ENCODE results near the gene YDJC.
A peak's percentile ranks its signal among the peaks of the same experiment; 100 is the strongest.
"Not testable (repeated sequence)": the region's sequence is repeated elsewhere in the genome, so short reads cannot be mapped to it uniquely, and the experiment has no call there.

Gene YDJC

GRCh38 chr22:21629255-21630149, at the start of gene YDJC:
Gene YDJC (minus strand): TSS chr22:21630022. CDS start chr22:21630014, 8 bp downstream.
- peak; percentile 97 for DNase-seq

- DNase-seq = no peak
Observed at GRCh38 chr22:21679383-21679782, 49.6 kb upstream of the YDJC start.

DNA sequence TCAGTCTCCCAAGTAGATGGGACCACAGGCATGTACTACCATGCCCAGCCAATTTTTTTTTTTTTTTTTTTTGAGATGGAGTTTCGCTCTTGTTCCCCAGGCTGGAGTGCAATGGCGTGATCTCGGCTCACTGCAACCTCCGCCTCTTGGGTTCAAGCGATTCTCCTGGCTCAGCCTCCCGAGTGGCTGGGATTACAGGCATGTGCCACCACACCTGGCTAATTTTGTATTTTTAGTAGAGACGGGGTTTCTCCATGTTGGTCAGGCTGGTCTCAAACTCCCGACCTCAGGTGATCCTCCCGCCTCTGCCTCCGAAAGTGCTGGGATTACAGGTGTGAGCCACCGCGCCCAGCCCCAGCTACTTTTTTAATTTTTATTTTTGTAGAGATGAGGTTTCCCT, 49.0 kb upstream of the YDJC start:
- not testable (repeated sequence) for DNase-seq

GRCh38 chr22:21677606-21678443, 48.0 kb upstream of the YDJC start:
- no peak for DNase-seq

GRCh38 chr22:21674638-21675245, 44.9 kb upstream of the YDJC start:
- DNase-seq = no peak

DNA sequence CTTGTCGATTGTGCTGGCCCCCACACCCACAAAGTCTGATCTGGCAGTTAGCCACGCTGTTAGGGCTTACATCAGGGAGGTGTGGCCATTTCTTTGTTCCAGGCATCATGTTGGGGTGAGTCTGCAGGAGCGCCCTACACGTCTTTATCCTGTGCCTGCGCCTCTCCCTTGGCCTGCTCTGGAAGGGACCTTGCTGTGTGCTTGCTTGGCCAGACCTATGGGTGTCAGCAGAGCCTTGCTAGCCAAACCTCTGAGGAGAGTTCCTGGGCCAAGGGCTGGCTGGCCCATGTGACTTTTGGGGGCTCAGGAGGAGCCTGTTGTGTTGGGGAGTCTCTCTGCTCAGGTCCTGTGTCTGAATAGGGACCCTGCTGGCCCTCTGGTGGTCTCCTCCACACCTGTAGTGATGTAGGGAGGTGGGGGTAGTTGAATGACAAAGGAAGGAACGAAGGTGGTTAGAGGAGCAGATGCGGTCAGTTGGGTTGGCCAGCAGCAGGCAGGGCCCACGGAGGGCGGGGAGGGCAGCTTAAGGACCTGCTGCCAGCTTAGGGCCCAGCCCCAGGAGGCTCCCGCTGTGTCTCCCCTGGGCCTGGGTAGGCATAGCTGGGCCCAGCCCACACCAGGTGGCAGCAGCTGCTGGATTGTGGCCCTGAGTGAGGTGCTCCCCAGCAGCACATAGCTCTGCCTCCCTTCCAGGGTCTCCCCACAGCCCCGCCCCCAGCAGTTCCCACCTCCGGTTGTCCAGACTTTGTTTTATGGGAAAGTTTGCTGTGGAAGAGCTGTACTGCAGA, 43.9 kb upstream of the YDJC start:
- no peak for DNase-seq

DNA sequence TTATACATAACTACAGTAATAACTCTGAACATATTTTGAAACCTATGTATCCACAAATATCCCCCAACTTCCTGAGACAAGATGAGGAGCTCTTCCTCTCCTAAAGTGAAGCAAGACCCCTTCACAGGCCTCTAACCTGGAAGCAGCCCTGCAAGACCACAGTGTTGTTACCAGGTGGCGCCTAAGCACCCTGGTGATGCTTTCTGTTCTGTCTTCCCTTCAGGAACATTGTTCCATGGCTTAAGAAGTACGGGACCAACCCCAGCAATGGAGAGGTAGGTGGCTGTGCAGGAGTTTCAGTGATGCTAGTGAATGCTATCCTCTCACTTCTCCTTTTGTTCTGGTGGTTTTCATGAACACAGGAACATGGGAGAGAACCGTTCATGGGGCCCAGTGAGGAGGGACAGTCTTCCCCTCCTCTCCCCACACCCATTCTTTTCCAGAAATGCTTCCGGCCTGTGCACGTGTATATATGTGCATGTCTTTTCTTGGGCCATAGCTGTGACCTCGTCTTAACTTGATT, 42.3 kb upstream of the YDJC start:
- DNase-seq = no peak

DNA sequence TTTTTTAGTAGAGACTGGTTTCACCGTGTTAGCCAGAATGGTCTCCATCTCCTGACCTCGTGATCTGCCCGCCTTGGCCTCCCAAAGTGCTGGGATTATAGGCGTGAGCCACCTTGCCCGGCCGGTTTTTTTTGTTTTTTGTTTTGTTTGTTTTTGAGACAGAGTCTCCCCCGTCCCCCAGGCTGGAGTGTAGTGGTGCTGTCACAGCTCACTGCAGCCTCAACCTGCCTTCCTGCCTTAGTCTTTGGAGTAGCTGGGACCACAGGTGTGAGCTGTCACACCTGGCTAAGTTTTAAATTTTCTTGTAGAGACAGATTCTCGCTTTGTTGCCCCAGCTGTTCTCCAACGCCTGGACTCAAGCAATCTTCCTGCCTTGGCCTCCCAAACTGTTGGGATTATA, 39.2 kb upstream of the YDJC start:
- no peak for DNase-seq

GRCh38 chr22:21666786-21667185, 37.0 kb upstream of the YDJC start:
- DNase-seq = no peak

DNA sequence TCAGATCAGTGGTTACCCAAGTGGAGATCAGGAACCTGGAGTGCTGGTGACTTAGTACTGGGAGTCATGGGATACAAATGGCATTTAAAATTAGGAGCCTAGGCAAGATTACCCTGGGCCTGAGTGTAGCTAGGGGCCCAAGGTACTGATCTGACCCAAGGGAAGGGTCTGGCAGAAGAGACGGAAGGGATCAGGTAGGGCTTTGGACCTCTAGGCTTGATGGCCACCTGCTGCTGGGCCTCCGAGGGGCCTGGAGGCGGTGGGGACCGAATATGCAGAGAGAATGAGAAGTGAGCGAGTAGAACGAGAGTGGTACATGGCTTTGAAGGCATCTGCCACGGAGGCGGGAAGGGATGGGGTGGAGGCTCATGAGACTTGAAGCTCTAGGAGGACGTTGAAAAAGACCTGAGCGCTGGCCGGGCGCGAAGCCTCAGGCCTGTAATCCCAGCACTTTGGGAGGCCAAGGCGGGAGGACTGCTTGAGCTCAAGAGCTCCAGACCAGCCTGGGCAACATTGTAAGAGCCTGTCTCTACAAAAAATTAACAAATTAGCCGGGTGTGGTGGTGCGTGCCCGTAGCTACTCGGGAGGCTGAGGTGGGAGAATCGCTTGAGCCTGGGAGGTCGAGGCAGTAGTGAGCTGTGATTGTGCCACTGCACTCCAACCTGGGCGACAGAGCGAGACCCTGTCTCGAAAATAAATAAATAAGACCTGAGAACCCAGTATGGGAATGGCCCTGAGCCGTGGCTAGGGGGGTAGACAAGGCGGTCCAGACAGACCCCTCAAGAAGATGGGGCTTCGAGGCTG, 35.4 kb upstream of the YDJC start:
- DNase-seq = no peak

DNA sequence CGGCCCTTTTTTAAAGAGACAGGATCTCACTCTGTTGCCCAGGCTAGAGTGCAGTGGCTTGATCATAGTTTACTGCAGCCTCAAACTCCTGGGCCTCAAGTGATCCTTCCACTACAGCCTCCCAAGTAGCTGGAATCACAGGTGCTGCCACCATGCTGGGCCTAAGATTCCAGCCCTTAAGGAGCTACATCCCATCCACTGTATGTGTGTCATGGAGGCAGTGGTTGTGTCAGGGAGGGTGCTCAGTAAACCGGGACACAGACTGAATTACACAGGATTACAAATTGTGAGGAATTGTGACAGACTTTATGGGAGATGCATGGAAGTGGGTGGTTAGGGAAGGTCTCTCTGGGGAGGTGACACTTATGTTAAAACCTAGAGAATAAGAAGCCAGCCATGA, 33.9 kb upstream of the YDJC start:
- no peak for DNase-seq

DNA sequence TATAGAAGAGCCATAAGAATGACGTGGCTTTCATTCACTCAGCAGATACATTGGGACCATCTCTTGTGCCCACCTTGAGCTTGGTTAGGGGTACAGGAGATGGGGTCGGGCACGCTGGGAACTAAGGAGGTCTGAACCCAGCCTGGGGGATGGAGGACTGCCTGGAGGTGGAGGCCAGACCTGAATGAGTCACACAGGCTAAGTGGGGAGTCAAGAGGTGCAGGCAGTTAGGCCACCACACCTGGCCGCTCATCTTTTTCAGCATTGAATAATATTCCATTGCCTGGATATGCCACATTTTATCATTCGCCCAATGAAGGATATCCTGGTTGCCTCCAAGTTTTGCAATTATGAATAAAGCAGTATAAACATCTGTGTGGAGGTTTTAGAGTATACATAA, 32.2 kb upstream of the YDJC start:
- no peak for DNase-seq

GRCh38 chr22:21660904-21661303, 31.1 kb upstream of the YDJC start:
- DNase-seq = no peak

- no peak for DNase-seq
Observed at GRCh38 chr22:21659864-21660525, 30.2 kb upstream of the YDJC start.

DNA sequence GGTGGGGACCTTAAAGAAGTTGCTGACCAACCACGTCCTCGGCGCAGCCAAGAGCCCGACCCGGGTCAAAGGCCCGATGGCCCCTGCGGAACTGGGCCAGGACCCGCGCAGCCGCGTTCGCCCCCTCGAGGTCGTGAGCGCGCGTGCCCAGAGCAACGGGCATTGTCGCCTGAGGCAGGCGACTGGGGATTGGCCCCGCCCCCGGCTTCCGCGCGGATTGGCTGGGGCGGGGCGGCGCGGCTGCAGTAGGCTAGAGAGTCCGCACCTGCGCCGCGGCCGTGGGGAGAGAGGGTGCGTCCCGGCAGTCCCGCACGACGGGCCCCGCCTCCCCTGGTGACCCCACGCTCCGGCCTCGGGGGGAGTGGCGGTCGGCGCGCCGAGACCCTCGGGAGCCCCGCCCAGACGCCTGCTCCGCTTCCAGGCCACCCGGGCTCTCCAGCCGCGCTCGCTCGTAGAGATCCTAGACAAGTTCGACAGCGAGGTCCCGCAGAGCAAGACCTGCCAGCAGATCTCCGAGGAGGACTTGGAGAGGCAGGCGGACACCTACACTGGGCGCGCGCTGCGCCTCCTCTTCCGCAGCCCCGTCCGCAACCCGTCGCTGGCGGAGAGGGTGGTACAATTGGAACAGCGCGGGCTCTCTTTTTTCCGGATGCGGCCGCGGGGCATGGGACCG, 27.7 kb upstream of the YDJC start:
- DNase-seq = peak; percentile 81

GRCh38 chr22:21657020-21657359, 27.2 kb upstream of the YDJC start:
- no peak for DNase-seq

GRCh38 chr22:21652547-21653545, 23.0 kb upstream of the YDJC start:
- DNase-seq = no peak

GRCh38 chr22:21652010-21652546, 22.3 kb upstream of the YDJC start:
- peak; percentile 90 for DNase-seq

- DNase-seq = no peak
Observed at GRCh38 chr22:21651521-21652009, 21.7 kb upstream of the YDJC start.
